ENCODE data around the gene LYRM9.
"Not testable (repeated sequence)": the region's sequence is repeated elsewhere in the genome, so short reads cannot be mapped to it uniquely, and the experiment has no call there.

The LYRM9 gene

GRCh38 chr17:27905447-27906225 lies 12.5 kb upstream of the LYRM9 start:
- DNase-seq: no peak

GRCh38 chr17:27904534-27905446 lies 11.6 kb upstream of the LYRM9 start:
- DNase-seq: no peak

GRCh38 chr17:27904114-27904513 lies 10.9 kb upstream of the LYRM9 start:
- DNase-seq: no peak

GRCh38 chr17:27899525-27899924 lies 6.4 kb upstream of the LYRM9 start:
- no peak for DNase-seq

- DNase-seq: no peak
Observed at GRCh38 chr17:27898096-27898495, 4.9 kb upstream of the LYRM9 start.

GRCh38 chr17:27896701-27897100 lies 3.5 kb upstream of the LYRM9 start:
- no peak for DNase-seq

GRCh38 chr17:27895940-27896535 lies 2.9 kb upstream of the LYRM9 start:
- no peak for DNase-seq

GRCh38 chr17:27895123-27895895 lies 2.1 kb upstream of the LYRM9 start:
- DNase-seq: no peak

- DNase-seq: peak; percentile 33
Observed at GRCh38 chr17:27893841-27894503, 807 bp upstream of the LYRM9 start.

GRCh38 chr17:27892542-27892865 lies 661 bp downstream of the LYRM9 start:
- DNase-seq: no peak

- DNase-seq: no peak
Observed at GRCh38 chr17:27891841-27892240, 1.3 kb downstream of the LYRM9 start.

- DNase-seq: no peak
Observed at GRCh38 chr17:27889711-27890251, 3.4 kb downstream of the LYRM9 start.

- DNase-seq: no peak
Observed at GRCh38 chr17:27888945-27889344, 4.2 kb downstream of the LYRM9 start.

- no peak for DNase-seq
Observed at GRCh38 chr17:27888067-27888466, 5.1 kb downstream of the LYRM9 start.

GRCh38 chr17:27886348-27886906 lies 6.7 kb downstream of the LYRM9 start:
- DNase-seq: not testable (repeated sequence)

- no peak for DNase-seq
Observed at GRCh38 chr17:27882162-27882840, 10.9 kb downstream of the LYRM9 start.

- peak; percentile 70 for DNase-seq
Observed at GRCh38 chr17:27879987-27880608, 13.1 kb downstream of the LYRM9 start.

- no peak for DNase-seq
Observed at GRCh38 chr17:27878776-27879562, 14.2 kb downstream of the LYRM9 start.

- DNase-seq: no peak
Observed at GRCh38 chr17:27873746-27874145, 19.4 kb downstream of the LYRM9 start.

GRCh38 chr17:27873211-27873610 lies 20.0 kb downstream of the LYRM9 start:
- DNase-seq: no peak

Data from inflammatory macrophage treated with lipopolysaccharide for 4 hours (primary cell).